GM19452 (cell line): ENCODE data around the gene RCN2.

Source experiments
- ATAC-seq: cut with Tn5 transposase; IDR thresholded peaks from one replicate; pipeline ENCODE4 v1.9.1; 2021; ENCODE audit not compliant: unreplicated experiment

Gene RCN2

GRCh38 chr15:76973906-76974305 is 42.4 kb downstream of the RCN2 start:
- ATAC-seq = no peak

- ATAC-seq = no peak
These were observed 43.0 kb downstream of the RCN2 start for GRCh38 chr15:76974456-76975036.

DNA sequence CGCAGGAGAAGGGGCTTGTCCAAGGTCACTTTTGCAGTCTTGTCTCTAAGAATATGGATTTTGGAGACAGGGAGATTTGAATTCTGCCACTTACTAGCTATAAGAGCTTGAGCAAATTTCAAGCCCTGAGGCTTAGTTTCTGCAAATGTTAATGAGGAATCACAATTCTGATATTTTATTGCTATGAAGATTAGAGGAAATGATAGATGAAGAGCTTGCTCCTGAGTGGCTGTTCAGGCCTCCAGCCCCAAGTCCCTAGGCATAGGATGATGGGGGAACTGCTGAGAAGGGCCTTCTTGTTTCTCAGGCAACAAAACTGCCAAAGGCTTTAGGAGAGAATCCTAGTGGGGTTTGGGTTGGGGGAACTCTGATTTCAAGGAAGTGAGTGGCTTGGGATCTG is 44.6 kb downstream of the RCN2 start:
- no peak for ATAC-seq

DNA sequence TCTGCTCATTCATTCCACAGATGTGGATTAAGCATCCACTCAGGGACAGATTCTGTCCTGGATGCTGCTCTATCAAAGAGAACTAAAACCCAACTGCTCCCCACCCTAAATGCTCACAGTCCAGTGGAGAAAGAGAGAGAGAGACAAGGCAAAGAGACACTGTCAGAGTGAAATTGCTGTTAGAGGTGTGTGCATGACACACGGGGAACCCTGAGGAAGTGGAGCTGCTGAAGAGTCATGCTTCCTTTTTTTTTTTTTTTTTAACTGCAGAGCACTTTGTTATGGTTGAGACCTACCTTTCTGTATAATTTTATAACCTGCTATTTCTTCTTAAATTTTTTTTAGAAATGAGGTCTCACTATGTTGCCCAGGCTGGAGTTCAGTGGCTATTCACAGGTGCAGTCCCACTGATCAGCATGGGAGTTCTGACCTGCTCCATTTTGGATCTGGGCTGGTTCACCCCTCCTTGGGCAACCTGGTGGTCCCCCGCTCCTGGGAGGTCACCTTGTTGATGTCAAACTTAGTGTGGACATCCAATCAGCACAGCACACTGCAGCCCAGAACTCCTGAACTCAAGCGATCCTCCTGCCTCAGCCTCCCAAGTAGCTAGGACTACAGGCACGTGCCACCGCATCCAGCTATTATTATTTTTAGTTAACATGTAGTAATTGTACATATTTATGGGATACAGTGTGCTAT is 45.2 kb downstream of the RCN2 start:
- no peak for ATAC-seq

- no peak for ATAC-seq
These were observed 47.2 kb downstream of the RCN2 start for GRCh38 chr15:76978522-76979330.

DNA sequence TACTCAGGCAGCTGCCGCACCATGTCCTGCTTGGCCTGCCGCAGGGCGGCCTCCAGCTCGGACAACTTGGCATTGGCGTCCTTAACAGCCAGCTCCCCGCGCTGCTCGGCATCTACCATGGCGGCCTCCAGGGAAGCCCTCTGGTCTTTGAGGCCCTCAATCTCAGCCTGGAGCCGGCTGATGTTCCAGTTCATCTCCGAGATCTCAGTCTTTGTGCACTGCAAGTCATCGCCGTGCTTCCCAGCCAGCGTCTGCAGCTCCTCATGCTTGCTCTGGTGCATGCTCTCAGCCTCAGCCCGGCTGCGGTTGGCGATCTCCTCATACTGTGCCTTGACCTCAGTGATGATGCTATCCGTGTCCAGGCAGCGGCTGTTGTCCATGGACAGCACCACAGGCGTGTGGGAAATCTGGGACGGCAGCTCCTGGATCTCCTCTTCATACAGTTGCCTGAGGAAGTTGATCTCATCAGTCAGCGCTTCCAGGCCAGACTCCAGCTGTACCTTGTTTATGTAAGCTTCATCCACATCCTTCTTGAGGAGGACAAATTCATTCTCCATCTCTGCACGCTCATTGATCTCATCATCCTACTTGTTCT is 47.9 kb downstream of the RCN2 start:
- ATAC-seq = no peak

DNA sequence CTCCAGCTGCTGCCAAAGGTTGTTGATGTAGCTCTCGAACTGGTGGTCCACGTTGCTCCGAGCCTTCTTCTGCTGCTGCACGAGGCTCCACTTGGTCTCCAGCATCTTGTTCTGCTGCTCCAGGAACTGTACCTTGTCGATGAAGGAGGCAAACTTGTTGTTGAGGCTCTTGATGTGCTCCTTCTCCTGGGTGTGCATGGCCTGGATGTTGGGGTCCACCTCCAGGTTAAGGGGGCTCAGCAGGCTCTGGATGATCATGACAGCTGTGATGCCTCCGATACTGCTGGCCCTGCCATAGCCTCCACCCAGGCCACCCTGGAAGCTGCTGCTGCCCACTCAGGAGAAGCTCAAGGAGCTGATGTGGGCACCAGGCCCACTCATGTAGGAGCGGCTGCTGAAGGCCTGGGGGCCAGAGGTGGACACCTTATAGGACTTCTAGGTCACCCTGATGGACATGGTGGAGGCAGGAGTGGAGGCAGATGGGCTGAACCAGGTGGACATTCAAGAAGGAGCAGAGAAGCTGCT is 48.5 kb downstream of the RCN2 start:
- no peak for ATAC-seq

GRCh38 chr15:76982356-76982755 is 50.8 kb downstream of the RCN2 start:
- ATAC-seq = no peak

GRCh38 chr15:76982756-76983155 is 51.2 kb downstream of the RCN2 start:
- no peak for ATAC-seq

- ATAC-seq = no peak
These were observed 52.2 kb downstream of the RCN2 start for GRCh38 chr15:76983590-76984375.

- no peak for ATAC-seq
These were observed 55.2 kb downstream of the RCN2 start for GRCh38 chr15:76986743-76987142.

GRCh38 chr15:76987276-76987675 is 55.7 kb downstream of the RCN2 start:
- no peak for ATAC-seq

- ATAC-seq = peak; percentile 77
These were observed 56.6 kb downstream of the RCN2 start for GRCh38 chr15:76987896-76988860.

GRCh38 chr15:76988867-76989780 is 57.6 kb downstream of the RCN2 start:
- peak; percentile 19 for ATAC-seq

DNA sequence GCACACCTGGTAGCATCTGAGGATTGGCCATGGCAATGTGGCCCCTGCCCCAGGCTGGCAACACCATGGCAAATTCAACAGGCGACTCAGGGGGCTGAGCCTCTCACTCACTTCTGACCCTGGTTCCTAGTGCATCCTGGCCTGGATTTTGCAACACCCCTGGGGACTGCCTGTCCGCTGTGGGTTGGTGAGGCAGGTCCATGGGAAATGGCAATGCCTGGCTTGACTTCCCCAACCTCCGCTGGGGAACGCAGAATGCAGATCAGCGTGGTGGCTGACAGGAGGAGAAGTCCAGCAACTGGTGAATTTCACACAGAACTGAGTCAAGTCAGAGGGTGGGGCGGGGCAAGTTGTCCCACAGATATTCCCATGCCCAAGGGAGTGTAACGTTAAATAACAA is 59.5 kb downstream of the RCN2 start:
- no peak for ATAC-seq

GRCh38 chr15:76991741-76992645 is 60.4 kb downstream of the RCN2 start:
- ATAC-seq = no peak

DNA sequence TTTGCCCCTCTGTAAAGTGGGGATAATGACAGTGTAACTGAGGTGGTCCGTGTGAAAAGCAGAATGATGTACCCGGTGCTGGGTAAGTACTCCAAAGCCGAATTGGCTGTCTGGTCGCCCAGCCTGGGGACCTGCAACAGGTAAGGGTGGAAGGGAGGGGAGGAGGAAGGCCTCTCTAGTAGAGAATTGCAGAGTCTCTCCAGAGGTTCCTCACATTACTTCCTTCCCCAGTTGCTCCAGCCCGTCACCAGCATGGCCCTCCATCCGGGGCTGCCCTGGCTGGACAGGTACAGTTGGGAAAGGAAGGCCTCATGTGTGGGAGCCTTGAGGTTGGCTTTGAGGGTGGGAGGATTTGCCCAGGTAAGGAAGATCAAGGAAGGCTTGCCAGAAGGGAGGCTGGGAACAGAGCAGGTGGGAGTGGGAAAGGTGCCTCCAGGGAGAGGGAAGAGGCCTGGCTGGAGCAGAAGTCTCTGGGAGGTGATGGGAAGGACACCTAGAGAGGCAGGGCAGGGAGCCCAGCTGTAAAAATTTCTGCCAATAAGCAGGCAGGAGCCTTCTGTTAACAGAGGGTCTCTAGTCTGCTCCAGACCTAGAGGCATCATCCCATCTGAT is 61.7 kb downstream of the RCN2 start:
- no peak for ATAC-seq
